OCI-LY3 (cell line): ENCODE measurements around the gene CTNNA3.

ENCODE experiments used
- CTCF ChIP-seq: fragments of 200-600, 300-600 bp; sonication (generic); IDR thresholded peaks from 2 replicates; pipeline ENCODE4 v1.5.1; 2014; ENCODE audit warnings: antibody characterized with exemption, low read length, low read depth
- EZH2phosphoT487 ChIP-seq: fragments of 200-600 bp; shearing (Covaris generic); IDR thresholded peaks from 2 replicates; pipeline ENCODE4 v1.6.1; 2018; ENCODE audit warnings: antibody characterized with exemption, mixed run types, low read depth

GRCh38 chr10:65940105-65940504 lies 1755.9 kb downstream of the CTNNA3 start:
- no peak for TF ChIP-seq CTCF
- no peak for TF ChIP-seq EZH2phosphoT487
